Measurements from ENCODE around the gene NDEL1. TPM values are rescaled to one million over a fixed set of nuclear protein-coding genes. Genes with fewer than 3 reads are reported as not detected.

The NDEL1 gene
- total and polyA plus RNA-seq, 2 donors (not counting 3 experiments of a cell fraction or from before 2014, with no cell fraction given): 60.0 to 87.4 TPM

- H3K9me1 ChIP-seq (replicated peaks; ENCODE audit: control insufficient read depth, extremely low read depth, insufficient read depth, low read length): no peaks in the 10 kb centered on the region
- H4K20me1 ChIP-seq (replicated peaks; ENCODE audit: control insufficient read depth, extremely low read depth, insufficient read depth, low read length): no peaks in the 10 kb centered on the region
- H3K27me3 ChIP-seq (ENCODE audit: control insufficient read depth in 2 of 2, insufficient read depth in 2 of 2, low read length in 2 of 2): no peaks in the 10 kb centered on the region
- intact Hi-C loops (cut with micrococcal nuclease) (no loop called here), dilution Hi-C loops (cut with MboI; ENCODE audit: extremely low pct_ligation_motif_present, low sequenced_read_pairs) (no loop called here)
- H3K9ac ChIP-seq (replicated peaks; ENCODE audit: extremely low read depth, insufficient read depth, low read length): no peak overlapping the region
- no peak overlapping the region for H3K4me2 ChIP-seq (ENCODE audit: insufficient read depth, low read length)
- CTCF ChIA-PET: interaction anchor here (1.5 to 2.8 kb wide), 2 partner anchors 70 to 266 kb away, joined by 4 to 9 read pairs; no protein-coding TSS in a partner anchor
- POLR2A ChIA-PET: no interaction called here
- H3K4me3 ChIP-seq (replicated peaks in 1 of 3; ENCODE audit: insufficient read depth in 1 of 3, low read depth in 1 of 3, low read length in 3 of 3): no peak overlapping the region
- no peaks in the 10 kb centered on the region for H3K79me2 ChIP-seq (ENCODE audit: control insufficient read depth, insufficient read depth, low read length)
- no peaks in the 10 kb centered on the region for H3K9me3 ChIP-seq (replicated peaks; ENCODE audit: control insufficient read depth, insufficient read depth, low read length)
- H3K36me3 ChIP-seq (ENCODE audit: control insufficient read depth in 2 of 2, extremely low read depth in 1 of 2, insufficient read depth in 2 of 2, low read length in 2 of 2): peaks cover 20 to 68% of the 10 kb centered on the region in 2 experiments
- H3K4me1 ChIP-seq (ENCODE audit: control insufficient read depth, extremely low read depth, insufficient read depth, low read length): no peaks in the 10 kb centered on the region
- no peak overlapping the region for H2AFZ ChIP-seq (ENCODE audit: low read depth, low read length)
- BruUV-seq (replicated peaks): no TSS peak
- no peak overlapping the region for H3K27ac ChIP-seq (ENCODE audit: insufficient read depth, low read depth, low read length)
- TF ChIP-seq POLR2AphosphoS5 (IDR thresholded peaks at IDR 0.05; ENCODE audit: insufficient read depth, low read depth, low read length): peak; percentile 18
- no peak for TF ChIP-seq FOS (IDR thresholded peaks at IDR 0.05; ENCODE audit: borderline replicate concordance, insufficient read depth, low read length)
- no peak for TF ChIP-seq EZH2 (IDR thresholded peaks at IDR 0.05; ENCODE audit: borderline replicate concordance, low read depth, low read length, severe bottlenecking)
- no peak for TF ChIP-seq MAX (IDR thresholded peaks at IDR 0.05; ENCODE audit: insufficient read depth, insufficient read length)
- no peak for TF ChIP-seq CTCF (IDR thresholded peaks at IDR 0.05; ENCODE audit: extremely low read depth in 1 of 2, insufficient read depth in 1 of 2, low read depth in 1 of 2, low read length in 2 of 2)
- FAIRE-seq (no peak), DNase-seq (ENCODE audit: low read depth, low spot score) (no peak)
These were observed 44.6 kb downstream of the NDEL1 start for GRCh38 chr17:8480011-8480976.
